ENCODE results near the gene RNASEH2A. TPM values are rescaled to one million over a fixed set of nuclear protein-coding genes. Genes with fewer than 3 reads are reported as not detected.

The RNASEH2A gene
- total RNA-seq, 2 donors from 2014 or later = 3.0 to 7.9 TPM

DNA sequence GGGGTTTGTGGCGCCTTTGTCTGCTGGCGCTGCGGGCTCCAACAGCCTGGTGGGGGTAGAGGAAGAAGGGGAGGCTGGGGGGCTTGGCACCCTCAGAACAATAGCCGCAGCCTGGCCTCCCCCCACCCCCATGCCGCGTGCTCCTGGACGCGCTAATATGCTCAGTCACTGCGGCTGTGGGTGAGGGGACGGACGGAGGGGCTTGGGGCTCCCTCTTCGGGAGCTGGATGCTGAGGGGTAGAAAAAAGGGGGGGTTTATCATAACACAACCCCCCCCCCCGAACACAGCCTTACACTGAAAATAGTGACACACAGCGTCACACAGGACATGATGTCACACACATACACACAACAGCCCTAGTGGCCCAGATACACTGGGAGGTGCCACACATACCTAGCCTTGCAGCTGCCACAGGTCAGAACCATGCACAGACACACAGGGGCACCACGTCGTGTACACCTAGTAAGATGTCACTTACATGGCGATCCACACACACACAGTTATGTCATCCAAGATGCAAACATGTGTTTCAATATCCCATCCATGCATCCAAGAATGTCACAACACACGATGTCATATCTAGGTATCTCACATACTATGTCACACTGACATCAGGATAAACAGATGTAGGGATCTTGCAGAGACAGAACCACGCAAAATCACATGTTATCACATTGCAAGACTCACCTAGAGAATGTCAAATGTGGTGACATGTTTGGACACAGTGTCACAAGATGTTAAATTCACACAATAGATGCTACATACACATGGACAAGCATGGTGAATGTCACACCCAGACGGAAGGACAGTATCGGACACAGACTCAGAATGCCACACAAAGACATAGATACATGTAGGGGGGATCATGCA, 32.7 kb downstream of the RNASEH2A start:
- Histone ChIP-seq H3K4me1 (ENCODE audit: control insufficient read depth in 1 of 2, low read depth in 2 of 2) (peaks cover 8 to 19% of the 10 kb centered on the region in 2 donors), H3K9me3 (no peaks in the 10 kb centered on the region), H3K36me3 (no peaks in the 10 kb centered on the region), H3K4me3 (peak overlapping the region; percentile 60), H3K27me3 (replicated peaks; ENCODE audit: insufficient read depth) (peaks cover 54% of the 10 kb centered on the region), H3K27ac (no peak overlapping the region)
- no peak for DNase-seq (ENCODE audit: low spot score)
- no peak for ATAC-seq (ENCODE audit: insufficient number of reproducible peaks, low FRiP score, low read depth)
- TF ChIP-seq, protein P1, sequence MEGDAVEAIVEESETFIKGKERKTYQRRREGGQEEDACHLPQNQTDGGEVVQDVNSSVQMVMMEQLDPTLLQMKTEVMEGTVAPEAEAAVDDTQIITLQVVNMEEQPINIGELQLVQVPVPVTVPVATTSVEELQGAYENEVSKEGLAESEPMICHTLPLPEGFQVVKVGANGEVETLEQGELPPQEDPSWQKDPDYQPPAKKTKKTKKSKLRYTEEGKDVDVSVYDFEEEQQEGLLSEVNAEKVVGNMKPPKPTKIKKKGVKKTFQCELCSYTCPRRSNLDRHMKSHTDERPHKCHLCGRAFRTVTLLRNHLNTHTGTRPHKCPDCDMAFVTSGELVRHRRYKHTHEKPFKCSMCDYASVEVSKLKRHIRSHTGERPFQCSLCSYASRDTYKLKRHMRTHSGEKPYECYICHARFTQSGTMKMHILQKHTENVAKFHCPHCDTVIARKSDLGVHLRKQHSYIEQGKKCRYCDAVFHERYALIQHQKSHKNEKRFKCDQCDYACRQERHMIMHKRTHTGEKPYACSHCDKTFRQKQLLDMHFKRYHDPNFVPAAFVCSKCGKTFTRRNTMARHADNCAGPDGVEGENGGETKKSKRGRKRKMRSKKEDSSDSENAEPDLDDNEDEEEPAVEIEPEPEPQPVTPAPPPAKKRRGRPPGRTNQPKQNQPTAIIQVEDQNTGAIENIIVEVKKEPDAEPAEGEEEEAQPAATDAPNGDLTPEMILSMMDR (IDR thresholded peaks at IDR 0.05) = no peak

DNA sequence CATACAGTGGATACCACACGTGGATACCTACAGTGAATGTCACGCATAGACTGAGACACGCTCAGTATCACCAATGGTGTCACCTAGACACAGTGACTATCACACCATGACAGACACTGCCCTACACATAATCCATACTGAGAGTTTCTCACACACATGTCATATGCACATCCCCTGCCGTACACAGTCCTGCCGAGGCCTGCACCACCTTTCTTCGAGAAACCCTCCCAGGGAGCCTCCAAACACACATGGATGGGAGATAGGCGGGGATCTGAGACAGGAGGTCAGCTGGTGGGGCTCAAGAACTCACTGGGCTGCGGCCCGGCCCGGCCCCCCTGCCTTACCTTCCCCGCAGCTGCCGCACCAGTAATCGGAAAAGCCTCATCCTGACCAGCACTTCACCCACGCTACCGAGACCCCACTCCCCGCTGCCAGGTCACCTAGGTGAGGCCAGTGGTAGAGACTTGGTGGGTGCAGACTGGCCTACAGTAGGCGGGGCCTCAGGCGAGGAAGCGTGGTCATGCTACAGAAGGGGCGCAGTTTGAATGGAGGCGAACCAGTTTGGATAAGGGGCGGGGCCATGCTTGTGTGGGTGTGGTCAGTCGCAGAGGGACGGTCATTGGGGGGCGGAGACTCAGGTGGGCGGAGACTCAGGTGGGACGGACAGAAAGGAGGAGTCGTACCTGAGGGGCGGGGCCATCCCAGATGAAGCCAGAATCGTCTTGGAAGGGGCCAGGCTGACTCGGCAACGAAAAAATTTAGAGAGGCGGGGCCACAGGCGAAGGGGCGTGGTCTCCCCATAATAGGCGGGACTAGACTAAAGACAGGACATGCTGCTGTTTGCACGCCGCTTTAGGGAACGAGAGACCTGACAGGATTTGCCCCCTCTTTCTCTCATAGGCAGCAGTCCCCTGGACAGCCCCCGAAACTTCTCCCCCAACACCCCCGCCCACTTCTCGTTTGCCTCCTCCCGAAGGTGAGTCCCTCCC, 34.0 kb downstream of the RNASEH2A start:
- no peak for DNase-seq (ENCODE audit: low spot score)
- Histone ChIP-seq H3K27ac (no peak overlapping the region), H3K4me1 (ENCODE audit: control insufficient read depth in 1 of 2, low read depth in 2 of 2) (peaks cover 8 to 15% of the 10 kb centered on the region in 2 donors), H3K4me3 (peak overlapping the region; percentile 44), H3K36me3 (no peaks in the 10 kb centered on the region), H3K9me3 (no peaks in the 10 kb centered on the region), H3K27me3 (replicated peaks; ENCODE audit: insufficient read depth) (peaks cover 42% of the 10 kb centered on the region)
- no peak for ATAC-seq (ENCODE audit: insufficient number of reproducible peaks, low FRiP score, low read depth)
- TF ChIP-seq, protein P1 (IDR thresholded peaks at IDR 0.05) = no peak

DNA sequence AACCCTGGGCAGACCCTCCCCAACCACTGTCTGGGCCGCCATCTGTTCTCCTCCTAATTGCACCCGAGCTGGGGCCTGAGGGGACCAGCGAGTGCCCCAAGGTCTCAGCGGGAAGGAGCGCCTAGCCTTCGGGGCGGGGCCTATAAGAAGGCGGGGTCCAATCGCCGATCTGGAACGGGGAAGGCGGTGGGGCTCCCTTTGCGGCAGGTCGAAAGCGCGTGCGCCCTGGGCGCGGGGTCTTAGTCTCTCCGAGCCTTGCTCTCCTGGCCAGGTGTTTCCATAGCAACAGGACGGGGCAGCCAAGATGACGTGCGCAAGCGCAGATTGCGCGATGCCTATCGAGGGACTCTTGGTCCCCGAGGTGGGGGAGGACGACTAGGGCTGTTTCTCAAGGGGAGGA, 34.7 kb downstream of the RNASEH2A start:
- H3K4me1 ChIP-seq (ENCODE audit: control insufficient read depth in 1 of 2, low read depth in 2 of 2) = peaks cover 8 to 15% of the 10 kb centered on the region in 2 donors
- TF ChIP-seq, protein P1 (IDR thresholded peaks at IDR 0.05) = no peak
- H3K4me3 ChIP-seq = peak overlapping the region; percentile 44
- DNase-seq (ENCODE audit: low spot score) (no peak), ATAC-seq (ENCODE audit: insufficient number of reproducible peaks, low FRiP score, low read depth) (no peak)
- H3K27me3 ChIP-seq (replicated peaks; ENCODE audit: insufficient read depth) = peaks cover 36% of the 10 kb centered on the region
- H3K9me3 ChIP-seq = no peaks in the 10 kb centered on the region
- H3K27ac ChIP-seq = no peak overlapping the region
- no peaks in the 10 kb centered on the region for H3K36me3 ChIP-seq

DNA sequence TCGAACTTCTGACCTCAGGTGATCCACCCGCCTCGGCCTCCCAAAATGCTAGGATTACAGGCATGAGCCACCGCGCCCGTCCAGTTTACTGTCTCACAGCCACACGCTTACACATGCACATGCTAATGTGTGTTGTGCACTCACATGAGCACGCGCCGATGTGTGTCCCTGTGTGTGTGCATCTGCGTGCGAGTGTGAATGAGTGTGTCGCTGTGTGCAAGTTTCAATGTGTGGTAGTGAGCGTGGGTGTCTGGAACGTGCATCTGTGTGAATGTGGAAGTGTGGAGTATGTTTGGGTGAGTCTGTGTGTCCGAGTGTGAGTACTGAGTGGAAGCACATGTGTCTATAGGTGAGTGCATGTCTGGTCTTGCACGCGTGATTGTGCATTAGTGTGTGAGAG, 36.1 kb downstream of the RNASEH2A start:
- Histone ChIP-seq H3K4me3 (no peak overlapping the region), H3K27me3 (replicated peaks; ENCODE audit: insufficient read depth) (peaks cover 27% of the 10 kb centered on the region), H3K27ac (no peak overlapping the region), H3K36me3 (no peaks in the 10 kb centered on the region), H3K9me3 (no peaks in the 10 kb centered on the region), H3K4me1 (ENCODE audit: control insufficient read depth in 1 of 2, low read depth in 2 of 2) (peaks cover 8 to 15% of the 10 kb centered on the region in 2 donors)
- no peak for DNase-seq (ENCODE audit: low spot score)
- TF ChIP-seq, protein P1 (IDR thresholded peaks at IDR 0.05) = no peak
- ATAC-seq (ENCODE audit: insufficient number of reproducible peaks, low FRiP score, low read depth) = no peak

DNA sequence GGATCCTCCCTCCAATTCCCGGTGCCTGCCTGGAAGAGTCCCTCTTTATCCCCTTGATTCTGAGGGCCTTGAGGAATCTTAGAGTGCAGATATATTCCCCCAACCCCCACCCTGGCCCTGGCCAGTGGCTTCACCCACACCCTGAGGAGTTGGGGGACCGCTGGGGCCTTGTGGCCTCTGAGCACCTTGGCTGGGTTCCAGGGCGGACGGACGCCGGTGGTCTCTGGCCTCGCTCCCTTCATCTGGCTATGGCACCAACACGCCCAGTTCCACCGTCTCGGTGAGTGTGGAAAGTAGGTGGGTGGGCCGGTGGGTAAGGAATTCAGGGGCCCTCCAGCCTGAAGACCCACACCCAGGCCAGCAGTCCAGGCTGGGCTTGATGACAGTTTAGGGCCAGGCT, 36.9 kb downstream of the RNASEH2A start:
- ATAC-seq (ENCODE audit: insufficient number of reproducible peaks, low FRiP score, low read depth) (no peak), DNase-seq (ENCODE audit: low spot score) (no peak)
- no peak overlapping the region for H3K4me3 ChIP-seq
- H3K9me3 ChIP-seq = no peaks in the 10 kb centered on the region
- H3K4me1 ChIP-seq (ENCODE audit: control insufficient read depth in 1 of 2, low read depth in 2 of 2) = peaks cover 8 to 19% of the 10 kb centered on the region in 2 donors
- peaks cover 21% of the 10 kb centered on the region for H3K27me3 ChIP-seq (replicated peaks; ENCODE audit: insufficient read depth)
- H3K36me3 ChIP-seq = no peaks in the 10 kb centered on the region
- TF ChIP-seq, protein P1 (IDR thresholded peaks at IDR 0.05) = no peak
- H3K27ac ChIP-seq = no peak overlapping the region
